Activated CD4-positive, alpha-beta T cell treated with anti-CD3 and anti-CD28 coated beads, Interleukin-2, amount 10 ng/mL, durations not matched to agents 24 days and 14 days (primary cell): Measurements from ENCODE around the gene YBX3. TPM values are rescaled to one million over a fixed set of nuclear protein-coding genes. Genes with fewer than 3 reads are reported as not detected.

ENCODE experiments used
- DNase-seq: peaks from one replicate; pipeline ENCODE4 v3.0.0; 2022
- H3K27ac Mint-ChIP-seq: one replicate; pipeline ENCODE4 v1.8.0; 2022; ENCODE audit warnings: mild to moderate bottlenecking, mixed read lengths
- H3K27me3 Mint-ChIP-seq: one replicate; pipeline ENCODE4 v1.8.0; 2022; ENCODE audit warnings: mixed read lengths
- H3K36me3 Mint-ChIP-seq: one replicate; pipeline ENCODE4 v1.8.0; 2022; ENCODE audit warnings: low read depth, mild to moderate bottlenecking, mixed read lengths
- H3K4me1 Mint-ChIP-seq: one replicate; pipeline ENCODE4 v1.8.0; 2021; ENCODE audit warnings: mixed read lengths
- H3K4me3 Mint-ChIP-seq: one replicate; pipeline ENCODE4 v1.8.0; 2022; ENCODE audit warnings: mild to moderate bottlenecking, moderate library complexity, mixed read lengths
- H3K9me3 Mint-ChIP-seq: one replicate; pipeline ENCODE4 v1.8.0; 2021; ENCODE audit warnings: mixed read lengths
- intact Hi-C: fragments of 100-400 bp; cut with micrococcal nuclease; formaldehyde crosslinking; loops from one replicate; pipeline ENCODE4 v1.15.1; 2023
- total RNA-seq: library from RNA; stranded (reverse); gene quantifications from 2 replicates; pipeline ENCODE4 v1.2.3, GENCODE V29; 2022

Gene YBX3
- total RNA-seq, 1 donor from 2014 or later = 203 TPM

- Mint-ChIP-seq H3K4me1 (peaks cover 5% of the 10 kb centered on the region), H3K4me3 (no peak overlapping the region), H3K27me3 (peaks cover 35% of the 10 kb centered on the region), H3K27ac (no peak overlapping the region), H3K36me3 (no peaks in the 10 kb centered on the region), H3K9me3 (no peaks in the 10 kb centered on the region)
- intact Hi-C loops = no loop called here
- DNase-seq = no peak
Observed at GRCh38 chr12:10736463-10736862, 13.3 kb upstream of the YBX3 start.

- H3K27ac Mint-ChIP-seq = no peak overlapping the region
- no peak for DNase-seq
- no peak overlapping the region for H3K4me3 Mint-ChIP-seq
- peaks cover 37% of the 10 kb centered on the region for H3K27me3 Mint-ChIP-seq
- H3K4me1 Mint-ChIP-seq = peaks cover 3% of the 10 kb centered on the region
- no peaks in the 10 kb centered on the region for H3K36me3 Mint-ChIP-seq
- no peaks in the 10 kb centered on the region for H3K9me3 Mint-ChIP-seq
- intact Hi-C loops = no loop called here
Observed at GRCh38 chr12:10735428-10735827, 12.3 kb upstream of the YBX3 start.

- intact Hi-C loops = no loop called here
- Mint-ChIP-seq H3K27ac (no peak overlapping the region), H3K27me3 (peaks cover 50% of the 10 kb centered on the region), H3K36me3 (no peaks in the 10 kb centered on the region), H3K4me3 (no peak overlapping the region), H3K9me3 (no peaks in the 10 kb centered on the region), H3K4me1 (no peaks in the 10 kb centered on the region)
- DNase-seq = no peak
Observed at GRCh38 chr12:10732549-10732948, 9.4 kb upstream of the YBX3 start.

- Mint-ChIP-seq H3K36me3 (no peaks in the 10 kb centered on the region), H3K27ac (no peak overlapping the region), H3K9me3 (no peaks in the 10 kb centered on the region), H3K4me1 (no peaks in the 10 kb centered on the region), H3K27me3 (peaks cover 51% of the 10 kb centered on the region), H3K4me3 (no peak overlapping the region)
- no peak for DNase-seq
- intact Hi-C loops = no loop called here
Observed at GRCh38 chr12:10732066-10732465, 8.9 kb upstream of the YBX3 start.

- intact Hi-C loops = no loop called here
Observed at GRCh38 chr12:10730559-10730958, 7.4 kb upstream of the YBX3 start.

GRCh38 chr12:10728091-10728490 lies 5.0 kb upstream of the YBX3 start:
- Mint-ChIP-seq H3K9me3 (no peaks in the 10 kb centered on the region), H3K4me1 (peaks cover 3% of the 10 kb centered on the region), H3K27ac (no peak overlapping the region), H3K4me3 (no peak overlapping the region), H3K36me3 (no peaks in the 10 kb centered on the region), H3K27me3 (peaks cover 69% of the 10 kb centered on the region)
- no peak for DNase-seq
- intact Hi-C loops = no loop called here

More at GRCh38 chr12:10730559-10730958, 7.4 kb upstream of the YBX3 start:
- H3K27ac Mint-ChIP-seq = no peak overlapping the region
- no peaks in the 10 kb centered on the region for H3K4me1 Mint-ChIP-seq
- no peak overlapping the region for H3K4me3 Mint-ChIP-seq
- H3K36me3 Mint-ChIP-seq = no peaks in the 10 kb centered on the region
- H3K9me3 Mint-ChIP-seq = no peaks in the 10 kb centered on the region
- DNase-seq = no peak
- peaks cover 59% of the 10 kb centered on the region for H3K27me3 Mint-ChIP-seq

GRCh38 chr12:10726945-10727344 lies 3.8 kb upstream of the YBX3 start:
- intact Hi-C loops = no loop called here
- peaks cover 6% of the 10 kb centered on the region for H3K4me1 Mint-ChIP-seq
- no peak for DNase-seq

GRCh38 chr12:10725003-10725402 lies 1.9 kb upstream of the YBX3 start:
- intact Hi-C loops = no loop called here
- Mint-ChIP-seq H3K4me1 (peaks cover 21% of the 10 kb centered on the region), H3K27me3 (peaks cover 51% of the 10 kb centered on the region), H3K9me3 (no peaks in the 10 kb centered on the region), H3K27ac (no peak overlapping the region), H3K36me3 (peaks cover 11% of the 10 kb centered on the region), H3K4me3 (no peak overlapping the region)
- DNase-seq = no peak

More at GRCh38 chr12:10726945-10727344, 3.8 kb upstream of the YBX3 start:
- no peak overlapping the region for H3K27ac Mint-ChIP-seq
- H3K9me3 Mint-ChIP-seq = no peaks in the 10 kb centered on the region
- peaks cover 4% of the 10 kb centered on the region for H3K36me3 Mint-ChIP-seq
- peaks cover 63% of the 10 kb centered on the region for H3K27me3 Mint-ChIP-seq
- H3K4me3 Mint-ChIP-seq = no peak overlapping the region

GRCh38 chr12:10722502-10722904 lies 620 bp downstream of the YBX3 start:
- Mint-ChIP-seq H3K9me3 (no peaks in the 10 kb centered on the region), H3K36me3 (peaks cover 18% of the 10 kb centered on the region), H3K4me1 (peaks cover 30% of the 10 kb centered on the region), H3K27ac (peak overlapping the region; percentile 95), H3K4me3 (peak overlapping the region; percentile 96), H3K27me3 (peaks cover 37% of the 10 kb centered on the region)
- intact Hi-C loops = loop anchor here (1.0 to 2.0 kb wide), 5 partner anchors 28 to 510 kb away; partner anchors contain the start of genes GABARAPL1, MAGOHB, SMIM10L1 and STYK1
- DNase-seq = peak; percentile 84

- Mint-ChIP-seq H3K27ac (peak overlapping the region; percentile 95), H3K27me3 (peaks cover 31% of the 10 kb centered on the region), H3K9me3 (no peaks in the 10 kb centered on the region), H3K4me1 (peaks cover 34% of the 10 kb centered on the region), H3K4me3 (peak overlapping the region; percentile 96), H3K36me3 (peaks cover 24% of the 10 kb centered on the region)
- intact Hi-C loops = loop anchor here (1.0 to 2.0 kb wide), 6 partner anchors 21 to 509 kb away; partner anchors contain the start of genes GABARAPL1, MAGOHB, SMIM10L1 and STYK1
- peak; percentile 89 for DNase-seq
Observed at GRCh38 chr12:10721651-10722501, 1.2 kb downstream of the YBX3 start.

- Mint-ChIP-seq H3K27me3 (peaks cover 25% of the 10 kb centered on the region), H3K36me3 (peaks cover 29% of the 10 kb centered on the region), H3K4me3 (peak overlapping the region; percentile 96), H3K9me3 (no peaks in the 10 kb centered on the region), H3K4me1 (peaks cover 39% of the 10 kb centered on the region), H3K27ac (peak overlapping the region; percentile 68)
- intact Hi-C loops = loop anchor here (1.0 kb wide), 1 partner anchor 20 kb away; no protein-coding TSS in a partner anchor
- DNase-seq = no peak
Observed at GRCh38 chr12:10720974-10721650, 2.0 kb downstream of the YBX3 start.

GRCh38 chr12:10719482-10719881 lies 3.6 kb downstream of the YBX3 start:
- Mint-ChIP-seq H3K27me3 (peaks cover 12% of the 10 kb centered on the region), H3K4me1 (peaks cover 45% of the 10 kb centered on the region), H3K27ac (no peak overlapping the region), H3K36me3 (peaks cover 39% of the 10 kb centered on the region), H3K4me3 (no peak overlapping the region), H3K9me3 (no peaks in the 10 kb centered on the region)
- intact Hi-C loops = no loop called here
- no peak for DNase-seq

- DNase-seq = no peak
- H3K36me3 Mint-ChIP-seq = peaks cover 48% of the 10 kb centered on the region
- no peak overlapping the region for H3K4me3 Mint-ChIP-seq
- no peaks in the 10 kb centered on the region for H3K9me3 Mint-ChIP-seq
- intact Hi-C loops = no loop called here
- peaks cover 42% of the 10 kb centered on the region for H3K4me1 Mint-ChIP-seq
- peak overlapping the region; percentile 27 for H3K27ac Mint-ChIP-seq
- peaks cover 2% of the 10 kb centered on the region for H3K27me3 Mint-ChIP-seq
Observed at GRCh38 chr12:10718279-10718821, 4.8 kb downstream of the YBX3 start.

- Mint-ChIP-seq H3K27ac (no peak overlapping the region), H3K4me1 (peaks cover 42% of the 10 kb centered on the region), H3K4me3 (no peak overlapping the region), H3K9me3 (no peaks in the 10 kb centered on the region), H3K27me3 (peaks cover 2% of the 10 kb centered on the region), H3K36me3 (peaks cover 57% of the 10 kb centered on the region)
- intact Hi-C loops = no loop called here
- DNase-seq = no peak
Observed at GRCh38 chr12:10717410-10717809, 5.7 kb downstream of the YBX3 start.
